HG02588 (cell line): ENCODE data around the gene ANKHD1.
A peak's percentile ranks its signal among the peaks of the same experiment; 100 is the strongest.
"Not testable (repeated sequence)": the region's sequence is repeated elsewhere in the genome, so short reads cannot be mapped to it uniquely, and the experiment has no call there.

Source experiments
- ATAC-seq: cut with Tn5 transposase; IDR thresholded peaks from one replicate; pipeline ENCODE4 v1.9.1; 2021; ENCODE audit warnings: mild to moderate bottlenecking, moderate library complexity; ENCODE audit not compliant: unreplicated experiment

Gene ANKHD1

GRCh38 chr5:140561753-140562523, 160.3 kb downstream of the ANKHD1 start:
- ATAC-seq: no peak

- ATAC-seq: no peak
Measured at GRCh38 chr5:140563596-140563995, 162.0 kb downstream of the ANKHD1 start.

GRCh38 chr5:140564196-140565023, 162.8 kb downstream of the ANKHD1 start, which contains the start of the genes APBB3 and SLC35A4:
APBB3 (minus strand) TSS chr5:140564598; CDS start chr5:140564245, 353 bp downstream.
SLC35A4 (plus strand) TSS chr5:140564828; CDS start chr5:140567170, 2,342 bp downstream.
- ATAC-seq: peak; percentile 88

GRCh38 chr5:140565024-140565779, 163.6 kb downstream of the ANKHD1 start:
- no peak for ATAC-seq

- no peak for ATAC-seq
Measured at GRCh38 chr5:140565780-140566095, 164.1 kb downstream of the ANKHD1 start.

- no peak for ATAC-seq
Measured at GRCh38 chr5:140566665-140567064, 165.0 kb downstream of the ANKHD1 start.

GRCh38 chr5:140567136-140567818, 165.6 kb downstream of the ANKHD1 start:
- no peak for ATAC-seq

GRCh38 chr5:140567871-140568270, 166.2 kb downstream of the ANKHD1 start:
- ATAC-seq: no peak

- no peak for ATAC-seq
Measured at GRCh38 chr5:140568443-140569063, 166.9 kb downstream of the ANKHD1 start.

GRCh38 chr5:140569197-140569596, 167.6 kb downstream of the ANKHD1 start:
- ATAC-seq: no peak

GRCh38 chr5:140570058-140570457, 168.4 kb downstream of the ANKHD1 start:
- no peak for ATAC-seq

GRCh38 chr5:140570488-140570887, 168.9 kb downstream of the ANKHD1 start:
- no peak for ATAC-seq

- no peak for ATAC-seq
Measured at GRCh38 chr5:140571105-140571504, 169.5 kb downstream of the ANKHD1 start.

GRCh38 chr5:140573683-140574082, 172.1 kb downstream of the ANKHD1 start:
- ATAC-seq: no peak

- ATAC-seq: no peak
Measured at GRCh38 chr5:140574165-140574564, 172.5 kb downstream of the ANKHD1 start.

GRCh38 chr5:140575309-140575708, 173.7 kb downstream of the ANKHD1 start:
- ATAC-seq: no peak

GRCh38 chr5:140576776-140577201, 175.2 kb downstream of the ANKHD1 start:
- no peak for ATAC-seq

- ATAC-seq: not testable (repeated sequence)
Measured at GRCh38 chr5:140579188-140579747, 177.6 kb downstream of the ANKHD1 start.

- ATAC-seq: no peak
Measured at GRCh38 chr5:140587495-140587894, 185.9 kb downstream of the ANKHD1 start.
